HepG2 (cell line): ENCODE measurements around the gene RUVBL1. TPM values are rescaled to one million over a fixed set of nuclear protein-coding genes. Genes with fewer than 3 reads are reported as not detected.

Experiments
- ATAC-seq: fragments of 200-7000 bp; cut with Tn5 transposase; 3 replicates; pipeline ENCODE4 v1.9.1; 2020; ENCODE audit warnings: mild to moderate bottlenecking, moderate library complexity
- BruUV-seq: library from RNA; stranded (reverse); fragments of 400-500 nt; replicated peaks from 2 replicates; lab custom pipeline; 2021; lab: Mats Ljungman, UMichigan
- CTCF ChIA-PET: fragments of 300-600 bp; formaldehyde crosslinking; extraction: SDS; loops from one replicate; lab custom pipeline; 2021; ENCODE audit warnings: low total read pairs, inconsistent platforms, low intra/inter-chr PET ratio; lab: Yijun Ruan, JAX
- POLR2A ChIA-PET: fragments of 350-600 bp; sonication (Branson Sonifier 250); formaldehyde crosslinking; loops from one replicate; lab custom pipeline; 2020; ENCODE audit warnings: antibody characterized with exemption, inconsistent platforms; lab: Yijun Ruan, JAX
- DNase-seq: peaks from one replicate; pipeline ENCODE4 v3.0.0-alpha.2; 2015; ENCODE audit warnings: low spot score
- FAIRE-seq: peaks from 3 replicates; lab custom pipeline; 2011; peaks lifted over from hg19 to GRCh38; lab: Jason Lieb, UNC
- H2AFZ ChIP-seq: one replicate; pipeline ENCODE4 v1.6.1; 2011; ENCODE audit warnings: low read length, inconsistent platforms
- H3K27ac ChIP-seq: fragments of 300-600 bp; 3 replicates; pipeline ENCODE4 v1.8.0; 2011; ENCODE audit warnings: mixed run types, mild to moderate bottlenecking, mixed read lengths, low read length, inconsistent platforms; ENCODE audit not compliant: insufficient read depth; ENCODE audit errors: extremely low read length
- H3K27me3 ChIP-seq, 2 experiments: fragments of 200-600 bp in 1 of 2; 2 replicates in 1 of 2; 3 replicates in 1 of 2; pipeline versions ENCODE4 v1.6.0 to v1.8.0; 2011; ENCODE audit warnings: low read length in 2 of 2, mild to moderate bottlenecking in 2 of 2, moderate library complexity in 2 of 2, inconsistent platforms in 1 of 2; ENCODE audit not compliant: insufficient read depth in 2 of 2, control insufficient read depth in 1 of 2
- H3K36me3 ChIP-seq, 2 experiments: fragments of 200-600 bp in 1 of 2; replicated peaks in 1 of 2; 2 replicates in 1 of 2; 3 replicates in 1 of 2; pipeline versions ENCODE4 v1.5.1 to v1.8.0; 2011; ENCODE audit warnings: low read length in 2 of 2, inconsistent platforms in 1 of 2; ENCODE audit not compliant: insufficient read depth in 2 of 2, control insufficient read depth in 1 of 2
- H3K4me1 ChIP-seq: 2 replicates; pipeline ENCODE4 v1.5.1; 2012; ENCODE audit warnings: low read length, inconsistent platforms; ENCODE audit not compliant: insufficient read depth
- H3K4me2 ChIP-seq: 2 replicates; pipeline ENCODE4 v1.6.0; 2011; ENCODE audit warnings: low read depth, low read length, inconsistent platforms
- H3K4me3 ChIP-seq, 3 experiments: fragments of 200-600 bp in 1 of 3; sonication (generic), shearing (Covaris generic) in 1 of 3; replicated peaks in 1 of 3; 2 replicates each; pipeline ENCODE4 v1.5.1; 2011 to 2016; ENCODE audit warnings: low read length in 3 of 3, inconsistent platforms in 2 of 3, low read depth in 2 of 3, mild to moderate bottlenecking in 2 of 3, control low read depth in 1 of 3, mixed read lengths in 1 of 3; ENCODE audit not compliant: insufficient read depth in 1 of 3
- H3K79me2 ChIP-seq: one replicate; pipeline ENCODE4 v1.6.1; 2011; ENCODE audit warnings: low read length, inconsistent platforms; ENCODE audit not compliant: insufficient read depth
- H3K9ac ChIP-seq: 2 replicates; pipeline ENCODE4 v1.6.0; 2011; ENCODE audit warnings: mild to moderate bottlenecking, low read depth, low read length, inconsistent platforms; ENCODE audit not compliant: insufficient read depth
- H3K9me3 ChIP-seq: 2 replicates; pipeline ENCODE4 v1.5.1; 2012; ENCODE audit warnings: mild to moderate bottlenecking, low read length
- H4K20me1 ChIP-seq: 2 replicates; pipeline ENCODE4 v1.6.0; 2011; ENCODE audit warnings: inconsistent platforms, mild to moderate bottlenecking, low read length, moderate library complexity; ENCODE audit not compliant: insufficient read depth
- ESRRA ChIP-seq: sonication (generic); formaldehyde crosslinking; IDR thresholded peaks from 2 replicates; pipeline ENCODE4 v1.5.1; 2020; ENCODE audit warnings: mild to moderate bottlenecking, low read depth, missing genetic modification reagents
- HNF4A ChIP-seq: sonication (generic); formaldehyde crosslinking; IDR thresholded peaks from 2 replicates; pipeline ENCODE4 v1.4.0; 2020; ENCODE audit warnings: missing genetic modification reagents
- HNRNPUL1 ChIP-seq: fragments of 200-400 bp; formaldehyde crosslinking; IDR thresholded peaks from 2 replicates; pipeline ENCODE4 v1.6.1; 2017; ENCODE audit warnings: low read depth, mild to moderate bottlenecking, low read length, moderate library complexity
- IKZF4 ChIP-seq: sonication (generic); formaldehyde crosslinking; IDR thresholded peaks from 2 replicates; pipeline ENCODE4 v1.5.1; 2020; ENCODE audit warnings: borderline replicate concordance, mild to moderate bottlenecking, low read depth, missing genetic modification reagents; ENCODE audit errors: not compliant biosample characterization
- MTA1 ChIP-seq: sonication (generic); formaldehyde crosslinking; IDR thresholded peaks from 2 replicates; pipeline ENCODE4 v1.4.0; 2020; ENCODE audit warnings: missing genetic modification reagents, mild to moderate bottlenecking, borderline replicate concordance
- NR2C2 ChIP-seq: sonication (generic); formaldehyde crosslinking; IDR thresholded peaks from 2 replicates; pipeline ENCODE4 v1.4.0; 2020; ENCODE audit warnings: missing genetic modification reagents, mild to moderate bottlenecking, moderate library complexity, borderline replicate concordance
- NR2F1 ChIP-seq, 2 experiments: fragments of 450-650 bp in 1 of 2; formaldehyde crosslinking in 1 of 2; IDR thresholded peaks; 2 replicates each; pipeline versions ENCODE4 v1.5.0 to v1.6.1; 2016 to 2020; ENCODE audit warnings: mild to moderate bottlenecking in 1 of 2, missing compliant biosample characterization in 1 of 2, missing genetic modification reagents in 1 of 2, moderate library complexity in 1 of 2
- NR3C1 ChIP-seq: sonication (generic); formaldehyde crosslinking; IDR thresholded peaks from 2 replicates; pipeline ENCODE4 v1.4.0; 2020; ENCODE audit warnings: missing genetic modification reagents
- RAD21 ChIP-seq: fragments of 450-650 bp; formaldehyde crosslinking; IDR thresholded peaks from 2 replicates; pipeline ENCODE4 v1.5.0; 2020; ENCODE audit warnings: mild to moderate bottlenecking
- REXO4 ChIP-seq: sonication (generic); formaldehyde crosslinking; IDR thresholded peaks from 2 replicates; pipeline ENCODE4 v1.8.0; 2022; ENCODE audit warnings: missing genetic modification reagents, mild to moderate bottlenecking, borderline replicate concordance
- SALL1 ChIP-seq: sonication (generic); formaldehyde crosslinking; IDR thresholded peaks from 2 replicates; pipeline ENCODE4 v1.8.0; 2022; ENCODE audit warnings: mild to moderate bottlenecking, missing genetic modification reagents
- SUZ12 ChIP-seq: fragments of 150-350 bp; IDR thresholded peaks from 2 replicates; pipeline ENCODE4 v1.6.1; 2014; ENCODE audit warnings: low read depth, low read length
- ZBTB20 ChIP-seq: sonication (generic); formaldehyde crosslinking; IDR thresholded peaks from 2 replicates; pipeline ENCODE4 v1.8.1; 2023; ENCODE audit warnings: missing genetic modification reagents, low read depth, mild to moderate bottlenecking, borderline replicate concordance
- ZFP90 ChIP-seq: sonication (generic); formaldehyde crosslinking; IDR thresholded peaks from 2 replicates; pipeline ENCODE4 v1.8.0; 2022; ENCODE audit warnings: missing genetic modification reagents, mild to moderate bottlenecking, inconsistent platforms, borderline replicate concordance
- ZNF354B ChIP-seq: sonication (generic); formaldehyde crosslinking; IDR thresholded peaks from 2 replicates; pipeline ENCODE4 v1.8.0; 2022; ENCODE audit warnings: mild to moderate bottlenecking, missing genetic modification reagents
- ZSCAN31 ChIP-seq: sonication (generic); formaldehyde crosslinking; IDR thresholded peaks from 2 replicates; pipeline ENCODE4 v1.5.0; 2020; ENCODE audit warnings: low read depth, mild to moderate bottlenecking, missing genetic modification reagents
- WGBS: methylation state at CpG from one replicate; pipeline ENCODE4 v1.1.6; 2017; ENCODE audit warnings: low lambda C conversion rate; 5-methylcytosine and 5-hydroxymethylcytosine counted together
- in situ Hi-C: cut with HindIII; loops from 2 replicates; pipeline ENCODE4 v1.10.0; 2017; ENCODE audit warnings: low pct_unique_long_range_greater_than_20kb; ENCODE audit not compliant: extremely low pct_ligation_motif_present
- intact Hi-C: fragments of 100-400 bp; cut with micrococcal nuclease; formaldehyde crosslinking; loops from one replicate; pipeline ENCODE4 v1.10.0; 2022; ENCODE audit not compliant: unreplicated experiment
- polyA plus RNA-seq, 8 experiments: library from polyadenylated mRNA; depleted of rRNA in 3 of 8; stranded (reverse) in 7 of 8; unstranded in 1 of 8; fragments of >200 nt; fragmentation: Illumina TruSeq in 4 of 8; extraction: Trizol in 4 of 8; gene quantifications; 2 replicates each; pipeline versions ENCODE4 v1.2.1 to v1.2.3, GENCODE V29; 2011 to 2016; ENCODE audit warnings: low read depth in 4 of 8, missing spikeins in 1 of 8, mixed read lengths in 1 of 8; ENCODE audit not compliant: insufficient read depth in 1 of 8
- total RNA-seq, 5 experiments: library from RNA; depleted of rRNA; stranded (reverse); fragments of >200 nt; fragmentation: Illumina TruSeq; extraction: Trizol; gene quantifications; 2 replicates each; pipeline ENCODE4 v1.2.3, GENCODE V29; 2016; ENCODE audit warnings: low read depth in 1 of 5
- TF ChIP-seq, protein P1 (sequence below): sonication (generic); formaldehyde crosslinking; IDR thresholded peaks from 2 replicates; pipeline ENCODE4 v1.4.0; 2020; ENCODE audit warnings: missing genetic modification reagents
- TF ChIP-seq, protein P2 (sequence below): sonication (generic); formaldehyde crosslinking; IDR thresholded peaks from 2 replicates; pipeline ENCODE4 v1.8.0; 2022; ENCODE audit warnings: missing genetic modification reagents, mild to moderate bottlenecking, moderate library complexity, borderline replicate concordance
- TF ChIP-seq, protein P3 (sequence below): IDR thresholded peaks from 2 replicates; pipeline ENCODE4 v1.6.1; 2012; ENCODE audit warnings: low read depth, low read length, improper control_type of control experiment
- TF ChIP-seq, protein P4 (sequence below): sonication (generic); formaldehyde crosslinking; IDR thresholded peaks from 2 replicates; pipeline ENCODE4 v1.9.0; 2021; ENCODE audit warnings: missing genetic modification reagents, mild to moderate bottlenecking, borderline replicate concordance

Gene RUVBL1
- total and polyA plus RNA-seq, 2 of the 13 experiments (the other 11 are each of a cell fraction or from before 2014, with no cell fraction given) = 32.7 to 86.3 TPM

DNA sequence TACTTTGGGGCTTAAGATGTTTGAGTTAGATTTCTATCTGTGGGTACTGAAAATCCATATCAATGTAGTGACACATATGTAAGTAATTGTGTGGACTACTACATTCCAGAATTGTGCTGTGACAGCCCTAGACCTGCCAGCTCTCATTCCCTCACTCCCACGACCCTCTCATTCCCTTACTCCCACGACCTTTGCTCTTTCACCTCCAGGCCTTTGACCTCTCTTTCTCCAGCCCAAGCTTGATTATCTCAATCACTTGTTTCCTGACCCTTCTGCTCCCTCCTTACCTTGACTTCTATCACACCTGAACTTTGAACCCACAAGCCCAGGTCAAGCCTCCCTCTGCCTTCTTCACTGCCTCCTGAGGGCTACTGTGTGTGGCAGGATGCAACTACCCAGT, 3.6 kb upstream of the RUVBL1 start:
- H3K79me2 ChIP-seq = peaks cover 10% of the 10 kb centered on the region
- peaks cover 3% of the 10 kb centered on the region for H3K9me3 ChIP-seq
- ChIA-PET CTCF (no interaction called here), POLR2A (no interaction called here)
- ATAC-seq (no peak), FAIRE-seq (no peak), DNase-seq (no peak)
- in situ Hi-C loops (no loop called here), intact Hi-C loops (no loop called here)
- no peaks in the 10 kb centered on the region for H3K27me3 ChIP-seq
- no peaks in the 10 kb centered on the region for H4K20me1 ChIP-seq
- no peak overlapping the region for H3K27ac ChIP-seq
- no peak overlapping the region for H2AFZ ChIP-seq
- H3K9ac ChIP-seq = no peak overlapping the region
- H3K36me3 ChIP-seq = no peaks in the 10 kb centered on the region
- BruUV-seq = no TSS peak
- TF ChIP-seq ZSCAN31 (CRISPR knock-in tag) = no peak
- no peak for TF ChIP-seq ZBTB20 (CRISPR knock-in tag)
- TF ChIP-seq, protein P1, sequence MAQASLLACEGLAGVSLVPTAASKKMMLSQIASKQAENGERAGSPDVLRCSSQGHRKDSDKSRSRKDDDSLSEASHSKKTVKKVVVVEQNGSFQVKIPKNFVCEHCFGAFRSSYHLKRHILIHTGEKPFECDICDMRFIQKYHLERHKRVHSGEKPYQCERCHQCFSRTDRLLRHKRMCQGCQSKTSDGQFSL (CRISPR knock-in tag) = no peak
- TF ChIP-seq SUZ12 = no peak
- TF ChIP-seq, protein P2, sequence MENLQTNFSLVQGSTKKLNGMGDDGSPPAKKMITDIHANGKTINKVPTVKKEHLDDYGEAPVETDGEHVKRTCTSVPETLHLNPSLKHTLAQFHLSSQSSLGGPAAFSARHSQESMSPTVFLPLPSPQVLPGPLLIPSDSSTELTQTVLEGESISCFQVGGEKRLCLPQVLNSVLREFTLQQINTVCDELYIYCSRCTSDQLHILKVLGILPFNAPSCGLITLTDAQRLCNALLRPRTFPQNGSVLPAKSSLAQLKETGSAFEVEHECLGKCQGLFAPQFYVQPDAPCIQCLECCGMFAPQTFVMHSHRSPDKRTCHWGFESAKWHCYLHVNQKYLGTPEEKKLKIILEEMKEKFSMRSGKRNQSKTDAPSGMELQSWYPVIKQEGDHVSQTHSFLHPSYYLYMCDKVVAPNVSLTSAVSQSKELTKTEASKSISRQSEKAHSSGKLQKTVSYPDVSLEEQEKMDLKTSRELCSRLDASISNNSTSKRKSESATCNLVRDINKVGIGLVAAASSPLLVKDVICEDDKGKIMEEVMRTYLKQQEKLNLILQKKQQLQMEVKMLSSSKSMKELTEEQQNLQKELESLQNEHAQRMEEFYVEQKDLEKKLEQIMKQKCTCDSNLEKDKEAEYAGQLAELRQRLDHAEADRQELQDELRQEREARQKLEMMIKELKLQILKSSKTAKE = no peak
- no peak for TF ChIP-seq RAD21
- TF ChIP-seq ZFP90 (CRISPR knock-in tag) = no peak
- TF ChIP-seq, protein P3, sequence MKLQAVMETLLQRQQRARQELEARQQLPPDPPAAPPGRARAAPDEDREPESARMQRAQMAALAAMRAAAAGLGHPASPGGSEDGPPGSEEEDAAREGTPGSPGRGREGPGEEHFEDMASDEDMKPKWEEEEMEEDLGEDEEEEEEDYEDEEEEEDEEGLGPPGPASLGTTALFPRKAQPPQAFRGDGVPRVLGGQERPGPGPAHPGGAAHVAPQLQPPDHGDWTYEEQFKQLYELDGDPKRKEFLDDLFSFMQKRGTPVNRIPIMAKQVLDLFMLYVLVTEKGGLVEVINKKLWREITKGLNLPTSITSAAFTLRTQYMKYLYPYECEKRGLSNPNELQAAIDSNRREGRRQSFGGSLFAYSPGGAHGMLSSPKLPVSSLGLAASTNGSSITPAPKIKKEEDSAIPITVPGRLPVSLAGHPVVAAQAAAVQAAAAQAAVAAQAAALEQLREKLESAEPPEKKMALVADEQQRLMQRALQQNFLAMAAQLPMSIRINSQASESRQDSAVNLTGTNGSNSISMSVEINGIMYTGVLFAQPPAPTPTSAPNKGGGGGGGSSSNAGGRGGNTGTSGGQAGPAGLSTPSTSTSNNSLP = no peak
- no peak for TF ChIP-seq SALL1 (CRISPR knock-in tag)
- no peak for TF ChIP-seq NR3C1 (CRISPR knock-in tag)
- TF ChIP-seq HNRNPUL1 = no peak
- TF ChIP-seq HNF4A (CRISPR knock-in tag) = peak; percentile 35; the same call in 1 of the 2 replicates
- TF ChIP-seq ZNF354B (CRISPR knock-in tag) = no peak
- TF ChIP-seq REXO4 (CRISPR knock-in tag) = no peak
- TF ChIP-seq MTA1 = no peak
- TF ChIP-seq NR2F1 (CRISPR knock-in tag; IDR thresholded peaks at IDR 0.05) = 0 out of 4 replicates have a peak, but pooled peaks of 1 of the 2 experiments have one; percentile 9
- 0 out of 2 replicates have a peak, but pooled peaks have one; percentile 23 for TF ChIP-seq ESRRA (CRISPR knock-in tag)
- TF ChIP-seq, protein P4, sequence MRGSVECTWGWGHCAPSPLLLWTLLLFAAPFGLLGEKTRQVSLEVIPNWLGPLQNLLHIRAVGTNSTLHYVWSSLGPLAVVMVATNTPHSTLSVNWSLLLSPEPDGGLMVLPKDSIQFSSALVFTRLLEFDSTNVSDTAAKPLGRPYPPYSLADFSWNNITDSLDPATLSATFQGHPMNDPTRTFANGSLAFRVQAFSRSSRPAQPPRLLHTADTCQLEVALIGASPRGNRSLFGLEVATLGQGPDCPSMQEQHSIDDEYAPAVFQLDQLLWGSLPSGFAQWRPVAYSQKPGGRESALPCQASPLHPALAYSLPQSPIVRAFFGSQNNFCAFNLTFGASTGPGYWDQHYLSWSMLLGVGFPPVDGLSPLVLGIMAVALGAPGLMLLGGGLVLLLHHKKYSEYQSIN (CRISPR knock-in tag) = no peak
- TF ChIP-seq IKZF4 = no peak
- TF ChIP-seq NR2C2 (CRISPR knock-in tag) = peak; percentile 67
- H3K4me2 ChIP-seq = no peak overlapping the region
- 26% methylated on average over 2 of the region's 2 CpGs for whole genome bisulfite sequencing
- H3K4me1 ChIP-seq = peaks cover 39% of the 10 kb centered on the region
- H3K4me3 ChIP-seq = no peak overlapping the region
